ENCODE measurements around the gene TMEM245.

GRCh38 chr9:108972186-108972585, 147.6 kb downstream of the TMEM245 start:
- TF ChIP-seq ZNF792 (tag by site-specific recombination; IDR thresholded peaks at IDR 0.05): no peak
- no peak for TF ChIP-seq ZNF148 (tag by site-specific recombination; IDR thresholded peaks at IDR 0.05; ENCODE audit: borderline replicate concordance)
- TF ChIP-seq ZSCAN18 (tag by site-specific recombination; IDR thresholded peaks at IDR 0.05): no peak
- no peak for TF ChIP-seq ZNF214 (tag by site-specific recombination; IDR thresholded peaks at IDR 0.05; ENCODE audit: borderline replicate concordance)
- no peak for TF ChIP-seq ZNF335 (tag by site-specific recombination; conservative IDR thresholded peaks at IDR 0.05)
- TF ChIP-seq TCF7L2 (IDR thresholded peaks at IDR 0.05; ENCODE audit: borderline replicate concordance, low read depth, low read length): no peak
- TF ChIP-seq, protein P1, sequence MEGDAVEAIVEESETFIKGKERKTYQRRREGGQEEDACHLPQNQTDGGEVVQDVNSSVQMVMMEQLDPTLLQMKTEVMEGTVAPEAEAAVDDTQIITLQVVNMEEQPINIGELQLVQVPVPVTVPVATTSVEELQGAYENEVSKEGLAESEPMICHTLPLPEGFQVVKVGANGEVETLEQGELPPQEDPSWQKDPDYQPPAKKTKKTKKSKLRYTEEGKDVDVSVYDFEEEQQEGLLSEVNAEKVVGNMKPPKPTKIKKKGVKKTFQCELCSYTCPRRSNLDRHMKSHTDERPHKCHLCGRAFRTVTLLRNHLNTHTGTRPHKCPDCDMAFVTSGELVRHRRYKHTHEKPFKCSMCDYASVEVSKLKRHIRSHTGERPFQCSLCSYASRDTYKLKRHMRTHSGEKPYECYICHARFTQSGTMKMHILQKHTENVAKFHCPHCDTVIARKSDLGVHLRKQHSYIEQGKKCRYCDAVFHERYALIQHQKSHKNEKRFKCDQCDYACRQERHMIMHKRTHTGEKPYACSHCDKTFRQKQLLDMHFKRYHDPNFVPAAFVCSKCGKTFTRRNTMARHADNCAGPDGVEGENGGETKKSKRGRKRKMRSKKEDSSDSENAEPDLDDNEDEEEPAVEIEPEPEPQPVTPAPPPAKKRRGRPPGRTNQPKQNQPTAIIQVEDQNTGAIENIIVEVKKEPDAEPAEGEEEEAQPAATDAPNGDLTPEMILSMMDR (tag by site-specific recombination; IDR thresholded peaks at IDR 0.05): no peak
